ENCODE data around the gene PGAP1.

PGAP1 gene

DNA sequence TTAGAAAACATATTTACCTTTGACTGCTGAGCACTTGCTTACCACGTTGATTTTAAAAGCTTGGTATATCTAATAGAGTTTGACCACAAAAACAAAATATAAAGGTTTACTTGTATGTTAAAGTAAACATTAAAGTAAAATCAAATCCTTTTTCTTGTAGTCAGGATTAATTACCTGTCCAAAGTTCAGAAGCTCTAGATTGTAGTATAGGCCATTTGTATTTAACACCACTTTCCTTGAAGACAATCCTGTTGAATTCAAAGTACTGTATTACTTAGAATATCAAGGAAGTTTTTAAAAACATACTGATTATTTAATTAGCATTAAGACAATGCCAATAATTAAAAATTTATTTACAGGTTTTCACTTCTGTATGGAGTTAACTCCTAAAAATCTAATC lies 53.0 kb downstream of the PGAP1 start:
- Histone ChIP-seq H3K4me3 (ENCODE audit: low read length) (no peak overlapping the region), H3K9me3 (ENCODE audit: control insufficient read depth, low read length) (no peaks in the 10 kb centered on the region), H3K27me3 (ENCODE audit: control insufficient read depth, insufficient read depth, low read length) (no peaks in the 10 kb centered on the region), H3K9ac (ENCODE audit: low read length) (no peak overlapping the region), H3K4me1 (ENCODE audit: control insufficient read depth, insufficient read depth, low read length) (no peaks in the 10 kb centered on the region), H3K36me3 (ENCODE audit: control insufficient read depth, insufficient read depth, low read length) (no peaks in the 10 kb centered on the region)

GRCh38 chr2:196854629-196855028 lies 71.9 kb downstream of the PGAP1 start:
- Histone ChIP-seq H3K4me3 (ENCODE audit: low read length) (no peak overlapping the region), H3K9me3 (ENCODE audit: control insufficient read depth, low read length) (no peaks in the 10 kb centered on the region), H3K9ac (ENCODE audit: low read length) (no peak overlapping the region), H3K36me3 (ENCODE audit: control insufficient read depth, insufficient read depth, low read length) (no peaks in the 10 kb centered on the region), H3K4me1 (ENCODE audit: control insufficient read depth, insufficient read depth, low read length) (no peaks in the 10 kb centered on the region), H3K27me3 (ENCODE audit: control insufficient read depth, insufficient read depth, low read length) (no peaks in the 10 kb centered on the region)

- Histone ChIP-seq H3K36me3 (ENCODE audit: control insufficient read depth, insufficient read depth, low read length) (no peaks in the 10 kb centered on the region), H3K4me3 (ENCODE audit: low read length) (no peak overlapping the region), H3K9me3 (ENCODE audit: control insufficient read depth, low read length) (no peaks in the 10 kb centered on the region), H3K9ac (ENCODE audit: low read length) (no peak overlapping the region), H3K27me3 (ENCODE audit: control insufficient read depth, insufficient read depth, low read length) (no peaks in the 10 kb centered on the region), H3K4me1 (ENCODE audit: control insufficient read depth, insufficient read depth, low read length) (no peaks in the 10 kb centered on the region)
Observed at GRCh38 chr2:196853301-196854087, 73.0 kb downstream of the PGAP1 start.

DNA sequence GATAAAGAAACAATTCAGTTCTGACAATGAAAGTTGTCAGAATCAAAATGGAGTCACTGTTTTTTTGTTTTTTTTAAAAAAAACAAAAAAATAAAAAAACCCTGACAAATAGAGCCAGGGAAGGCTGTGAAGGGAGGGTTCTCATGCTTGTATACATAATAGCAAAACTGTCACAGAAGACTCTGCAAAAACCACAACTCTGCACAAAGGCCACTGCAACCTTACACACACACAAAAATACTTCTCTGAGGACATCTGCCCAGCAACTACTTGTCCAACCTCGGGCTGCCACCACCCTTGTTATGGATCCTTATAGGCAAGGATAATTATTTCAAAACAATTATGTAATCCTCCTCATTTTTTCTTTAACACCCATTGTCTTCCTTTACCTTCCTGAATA lies 75.4 kb downstream of the PGAP1 start:
- Histone ChIP-seq H3K4me1 (ENCODE audit: control insufficient read depth, insufficient read depth, low read length) (no peaks in the 10 kb centered on the region), H3K36me3 (ENCODE audit: control insufficient read depth, insufficient read depth, low read length) (no peaks in the 10 kb centered on the region), H3K9me3 (ENCODE audit: control insufficient read depth, low read length) (no peaks in the 10 kb centered on the region), H3K27me3 (ENCODE audit: control insufficient read depth, insufficient read depth, low read length) (no peaks in the 10 kb centered on the region), H3K4me3 (ENCODE audit: low read length) (no peak overlapping the region), H3K9ac (ENCODE audit: low read length) (no peak overlapping the region)

- H3K36me3 ChIP-seq (ENCODE audit: control insufficient read depth, insufficient read depth, low read length) = no peaks in the 10 kb centered on the region
- H3K27me3 ChIP-seq (ENCODE audit: control insufficient read depth, insufficient read depth, low read length) = no peaks in the 10 kb centered on the region
- H3K9ac ChIP-seq (ENCODE audit: low read length) = no peak overlapping the region
- H3K4me3 ChIP-seq (ENCODE audit: low read length) = no peak overlapping the region
- no peaks in the 10 kb centered on the region for H3K4me1 ChIP-seq (ENCODE audit: control insufficient read depth, insufficient read depth, low read length)
- no peaks in the 10 kb centered on the region for H3K9me3 ChIP-seq (ENCODE audit: control insufficient read depth, low read length)
Observed at GRCh38 chr2:196849895-196850294, 76.6 kb downstream of the PGAP1 start.

DNA sequence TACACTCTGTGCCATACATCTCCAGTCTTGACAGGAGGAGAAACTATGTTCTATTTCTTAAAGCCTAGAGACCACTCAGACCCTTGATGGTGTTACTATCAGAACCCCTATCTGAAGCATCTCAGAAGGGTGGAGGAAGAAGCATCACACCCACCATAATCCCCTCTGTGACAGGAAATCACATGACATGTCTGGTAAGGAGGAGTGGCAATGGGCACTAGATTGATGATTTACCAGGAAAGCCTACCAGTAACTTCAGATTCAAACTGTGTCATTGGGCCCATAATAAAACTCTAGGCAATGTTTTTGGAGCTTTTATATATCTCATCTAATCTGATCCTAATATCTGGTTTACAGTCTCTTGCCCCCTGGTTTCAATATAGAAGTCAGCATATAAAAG lies 80.2 kb downstream of the PGAP1 start:
- Histone ChIP-seq H3K4me3 (ENCODE audit: low read length) (no peak overlapping the region), H3K4me1 (ENCODE audit: control insufficient read depth, insufficient read depth, low read length) (no peaks in the 10 kb centered on the region), H3K9me3 (ENCODE audit: control insufficient read depth, low read length) (no peaks in the 10 kb centered on the region), H3K9ac (ENCODE audit: low read length) (no peak overlapping the region), H3K36me3 (ENCODE audit: control insufficient read depth, insufficient read depth, low read length) (peaks cover 3% of the 10 kb centered on the region), H3K27me3 (ENCODE audit: control insufficient read depth, insufficient read depth, low read length) (no peaks in the 10 kb centered on the region)

DNA sequence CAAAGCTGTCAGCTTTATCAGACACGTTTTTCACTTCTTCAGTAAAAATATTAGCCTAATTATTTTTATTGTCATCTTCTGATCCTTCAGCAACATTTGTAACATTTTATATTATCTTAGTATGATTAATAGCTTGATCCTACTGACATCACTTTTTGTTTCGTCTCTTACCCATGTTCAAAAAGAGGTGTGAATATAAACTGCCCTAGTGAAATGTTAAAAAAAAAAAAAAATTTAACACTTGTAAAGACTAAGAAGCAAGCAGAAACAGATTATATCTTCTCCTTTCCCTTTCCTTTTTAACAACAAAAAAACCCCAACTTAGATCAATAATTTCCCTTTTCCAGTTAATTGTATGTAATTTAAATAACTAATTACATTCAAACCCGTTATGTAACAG lies 81.1 kb downstream of the PGAP1 start:
- Histone ChIP-seq H3K27me3 (ENCODE audit: control insufficient read depth, insufficient read depth, low read length) (no peaks in the 10 kb centered on the region), H3K9me3 (ENCODE audit: control insufficient read depth, low read length) (no peaks in the 10 kb centered on the region), H3K4me3 (ENCODE audit: low read length) (no peak overlapping the region), H3K4me1 (ENCODE audit: control insufficient read depth, insufficient read depth, low read length) (no peaks in the 10 kb centered on the region), H3K9ac (ENCODE audit: low read length) (no peak overlapping the region), H3K36me3 (ENCODE audit: control insufficient read depth, insufficient read depth, low read length) (peaks cover 3% of the 10 kb centered on the region)

DNA sequence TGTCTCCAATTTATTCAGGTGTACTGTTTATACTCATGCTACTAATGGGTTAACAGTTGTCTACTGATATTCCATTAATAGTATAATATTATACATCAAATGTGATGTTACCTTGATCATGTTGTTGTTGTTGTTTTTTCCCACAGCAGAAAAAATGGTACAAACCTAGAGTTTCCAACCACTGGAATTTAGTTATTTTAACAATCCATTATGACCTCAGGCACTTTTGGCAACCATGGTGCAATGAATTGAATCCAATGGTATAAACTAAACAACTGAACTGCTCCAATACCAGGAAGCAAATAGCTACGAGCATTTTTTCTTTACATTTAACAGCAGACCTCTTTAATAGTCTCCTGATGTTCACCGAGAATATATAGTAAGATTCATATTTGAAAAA lies 86.3 kb downstream of the PGAP1 start:
- H3K4me1 ChIP-seq (ENCODE audit: control insufficient read depth, insufficient read depth, low read length) = no peaks in the 10 kb centered on the region
- no peak overlapping the region for H3K9ac ChIP-seq (ENCODE audit: low read length)
- no peak overlapping the region for H3K4me3 ChIP-seq (ENCODE audit: low read length)
- H3K36me3 ChIP-seq (ENCODE audit: control insufficient read depth, insufficient read depth, low read length) = peaks cover 3% of the 10 kb centered on the region
- H3K27me3 ChIP-seq (ENCODE audit: control insufficient read depth, insufficient read depth, low read length) = no peaks in the 10 kb centered on the region
- no peaks in the 10 kb centered on the region for H3K9me3 ChIP-seq (ENCODE audit: control insufficient read depth, low read length)

- H3K9ac ChIP-seq (ENCODE audit: low read length) = no peak overlapping the region
- no peaks in the 10 kb centered on the region for H3K9me3 ChIP-seq (ENCODE audit: control insufficient read depth, low read length)
- no peak overlapping the region for H3K4me3 ChIP-seq (ENCODE audit: low read length)
- H3K4me1 ChIP-seq (ENCODE audit: control insufficient read depth, insufficient read depth, low read length) = no peaks in the 10 kb centered on the region
- H3K27me3 ChIP-seq (ENCODE audit: control insufficient read depth, insufficient read depth, low read length) = no peaks in the 10 kb centered on the region
- peaks cover 3% of the 10 kb centered on the region for H3K36me3 ChIP-seq (ENCODE audit: control insufficient read depth, insufficient read depth, low read length)
Observed at GRCh38 chr2:196839574-196839973, 86.9 kb downstream of the PGAP1 start.

- Histone ChIP-seq H3K27me3 (ENCODE audit: control insufficient read depth, insufficient read depth, low read length) (no peaks in the 10 kb centered on the region), H3K4me3 (ENCODE audit: low read length) (no peak overlapping the region), H3K36me3 (ENCODE audit: control insufficient read depth, insufficient read depth, low read length) (no peaks in the 10 kb centered on the region), H3K4me1 (ENCODE audit: control insufficient read depth, insufficient read depth, low read length) (no peaks in the 10 kb centered on the region), H3K9ac (ENCODE audit: low read length) (no peak overlapping the region), H3K9me3 (ENCODE audit: control insufficient read depth, low read length) (no peaks in the 10 kb centered on the region)
Observed at GRCh38 chr2:196836440-196836839, 90.1 kb downstream of the PGAP1 start.

DNA sequence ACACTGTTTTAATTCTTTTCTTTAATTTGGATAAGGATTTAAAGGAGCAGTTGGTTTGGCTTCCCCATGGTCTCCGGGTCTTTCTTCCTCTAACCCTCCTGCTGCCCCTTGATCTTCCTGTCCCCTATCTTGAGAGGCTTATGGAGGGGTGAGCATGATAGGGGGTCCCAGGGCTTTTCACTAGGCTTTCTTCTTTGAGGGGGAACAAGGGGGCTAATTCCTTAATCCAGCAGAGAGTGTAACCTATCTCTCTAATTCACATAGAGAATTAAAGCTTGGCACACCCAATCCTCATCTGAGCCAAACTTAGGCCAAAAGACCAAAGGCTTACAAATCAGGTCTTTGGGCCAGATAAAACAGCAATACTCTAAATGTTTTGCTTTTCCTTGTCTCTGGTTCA lies 95.8 kb downstream of the PGAP1 start:
- no peaks in the 10 kb centered on the region for H3K27me3 ChIP-seq (ENCODE audit: control insufficient read depth, insufficient read depth, low read length)
- no peak overlapping the region for H3K9ac ChIP-seq (ENCODE audit: low read length)
- no peaks in the 10 kb centered on the region for H3K9me3 ChIP-seq (ENCODE audit: control insufficient read depth, low read length)
- no peak overlapping the region for H3K4me3 ChIP-seq (ENCODE audit: low read length)
- H3K36me3 ChIP-seq (ENCODE audit: control insufficient read depth, insufficient read depth, low read length) = no peaks in the 10 kb centered on the region
- no peaks in the 10 kb centered on the region for H3K4me1 ChIP-seq (ENCODE audit: control insufficient read depth, insufficient read depth, low read length)

DNA sequence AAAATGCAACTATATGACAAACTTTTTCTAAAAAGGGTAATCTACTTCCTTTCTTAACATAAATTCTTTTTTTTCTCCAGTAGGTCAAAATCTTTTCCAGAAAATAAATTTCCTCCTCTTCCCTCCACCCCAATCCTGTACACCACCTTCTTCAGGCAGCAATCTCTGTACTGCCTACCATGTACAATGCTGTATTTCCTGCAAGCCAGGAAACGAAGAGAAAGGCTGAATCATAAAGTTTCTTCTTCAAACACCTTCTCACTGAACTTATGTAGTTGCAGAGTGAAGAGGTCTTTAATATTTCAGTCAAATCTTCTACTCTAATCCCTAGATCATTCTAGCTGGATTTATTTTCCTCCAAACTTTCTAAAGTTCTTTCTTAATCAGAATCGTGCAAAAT lies 99.2 kb downstream of the PGAP1 start:
- Histone ChIP-seq H3K36me3 (ENCODE audit: control insufficient read depth, insufficient read depth, low read length) (no peaks in the 10 kb centered on the region), H3K9ac (ENCODE audit: low read length) (no peak overlapping the region), H3K4me3 (ENCODE audit: low read length) (no peak overlapping the region), H3K27me3 (ENCODE audit: control insufficient read depth, insufficient read depth, low read length) (no peaks in the 10 kb centered on the region), H3K4me1 (ENCODE audit: control insufficient read depth, insufficient read depth, low read length) (no peaks in the 10 kb centered on the region), H3K9me3 (ENCODE audit: control insufficient read depth, low read length) (no peaks in the 10 kb centered on the region)

Data from mucosa of stomach (tissue), 1 donor.